Upper lobe of left lung (tissue), 6 donors: ENCODE measurements around the gene BPIFB4. TPM values are rescaled to one million over a fixed set of nuclear protein-coding genes. Genes with fewer than 3 reads are reported as not detected.
"Not testable (repeated sequence)": the region's sequence is repeated elsewhere in the genome, so short reads cannot be mapped to it uniquely, and the experiment has no call there.

Experiments
- ATAC-seq, 2 donors: fragments of 200-7000 bp; cut with Tn5 transposase; one replicate each; pipeline ENCODE4 v1.9.1; 2022; ENCODE audit warnings: mild to moderate bottlenecking in 2 of 2, moderate library complexity in 2 of 2; ENCODE audit not compliant: low FRiP score in 2 of 2
- DNase-seq, 2 donors: peaks; one replicate each; pipeline ENCODE4 v3.0.0-alpha.2; 2019 to 2020
- H3K27ac ChIP-seq, 4 donors: fragments of 200-600 bp; sonication (generic); one replicate each; pipeline ENCODE4 v1.5.1; 2016 to 2019
- H3K27me3 ChIP-seq, 4 donors: fragments of 200-600 bp; sonication (generic); one replicate each; pipeline ENCODE4 v1.5.1; 2017 to 2019
- H3K36me3 ChIP-seq, 4 donors: fragments of 200-600 bp; sonication (generic); one replicate each; pipeline ENCODE4 v1.5.1; 2016 to 2019
- H3K4me1 ChIP-seq, 4 donors: fragments of 200-600 bp; sonication (generic); one replicate each; pipeline ENCODE4 v1.5.1; 2018 to 2019
- H3K4me3 ChIP-seq, 4 donors: fragments of 200-600 bp; sonication (generic); one replicate each; pipeline ENCODE4 v1.5.1; 2017 to 2019; ENCODE audit warnings: mild to moderate bottlenecking in 2 of 4, moderate library complexity in 1 of 4
- H3K9me3 ChIP-seq, 4 donors: fragments of 200-600 bp; sonication (generic); one replicate each; pipeline ENCODE4 v1.5.1; 2018 to 2019
- EP300 ChIP-seq, 4 donors: sonication (generic); formaldehyde crosslinking; IDR thresholded peaks; one replicate each; pipeline ENCODE4 v1.5.1; 2017; ENCODE audit warnings: antibody characterized with exemption in 4 of 4, control low read depth in 2 of 4
- POLR2A ChIP-seq, 4 donors: fragments of 450-650 bp; IDR thresholded peaks; one replicate each; pipeline ENCODE4 v1.5.1; 2016 to 2017; ENCODE audit warnings: antibody characterized with exemption in 4 of 4, mild to moderate bottlenecking in 2 of 4
- POLR2AphosphoS5 ChIP-seq, 2 donors: sonication (generic); formaldehyde crosslinking; IDR thresholded peaks; one replicate each; pipeline ENCODE4 v1.5.1; 2017; ENCODE audit warnings: antibody characterized with exemption in 2 of 2
- WGBS, 2 donors: methylation state at CpG; one replicate each; pipeline ENCODE4 v1.1.5; 2017 to 2018; 5-methylcytosine and 5-hydroxymethylcytosine counted together
- total RNA-seq, 6 donors: library from RNA; depleted of rRNA in 4 of 6; stranded (reverse); fragments of >200 nt in 4 of 6; gene quantifications; one replicate each; pipeline versions ENCODE4 v1.1.0 to v1.2.1, GENCODE V29; 2016 to 2021
- TF ChIP-seq, protein P1 (sequence below), 6 experiments: fragments of 450-650 bp in 4 of 6; fragments of 200-600 bp in 2 of 6; sonication (generic) in 2 of 6; IDR thresholded peaks; one replicate each; pipeline ENCODE4 v1.5.1; 2016 to 2019; ENCODE audit warnings: antibody characterized with exemption in 6 of 6
- donor health status: DM: no; HTN: no; CAD: no; lungs with moderate emphysema.
- donor health status: DM: no; HTN: yes; CAD: no; lungs with severe emphysema.

BPIFB4 gene
- total RNA-seq, 6 donors from 2014 or later, result not detected

GRCh38 chr20:33119725-33120720 lies 40.6 kb downstream of the BPIFB4 start:
- Histone ChIP-seq H3K27ac (no peak overlapping the region), H3K9me3 (no peaks in the 10 kb centered on the region), H3K36me3 (no peaks in the 10 kb centered on the region), H3K4me3 (no peak overlapping the region), H3K27me3 (no peaks in the 10 kb centered on the region), H3K4me1 (no peaks in the 10 kb centered on the region)
- 82 to 91% methylated on average over 3 of the region's 3 CpGs for WGBS, 2 donors
- ATAC-seq (no peak), DNase-seq (no peak)
- TF ChIP-seq, protein P1, sequence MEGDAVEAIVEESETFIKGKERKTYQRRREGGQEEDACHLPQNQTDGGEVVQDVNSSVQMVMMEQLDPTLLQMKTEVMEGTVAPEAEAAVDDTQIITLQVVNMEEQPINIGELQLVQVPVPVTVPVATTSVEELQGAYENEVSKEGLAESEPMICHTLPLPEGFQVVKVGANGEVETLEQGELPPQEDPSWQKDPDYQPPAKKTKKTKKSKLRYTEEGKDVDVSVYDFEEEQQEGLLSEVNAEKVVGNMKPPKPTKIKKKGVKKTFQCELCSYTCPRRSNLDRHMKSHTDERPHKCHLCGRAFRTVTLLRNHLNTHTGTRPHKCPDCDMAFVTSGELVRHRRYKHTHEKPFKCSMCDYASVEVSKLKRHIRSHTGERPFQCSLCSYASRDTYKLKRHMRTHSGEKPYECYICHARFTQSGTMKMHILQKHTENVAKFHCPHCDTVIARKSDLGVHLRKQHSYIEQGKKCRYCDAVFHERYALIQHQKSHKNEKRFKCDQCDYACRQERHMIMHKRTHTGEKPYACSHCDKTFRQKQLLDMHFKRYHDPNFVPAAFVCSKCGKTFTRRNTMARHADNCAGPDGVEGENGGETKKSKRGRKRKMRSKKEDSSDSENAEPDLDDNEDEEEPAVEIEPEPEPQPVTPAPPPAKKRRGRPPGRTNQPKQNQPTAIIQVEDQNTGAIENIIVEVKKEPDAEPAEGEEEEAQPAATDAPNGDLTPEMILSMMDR (IDR thresholded peaks at IDR 0.05), result no peak
- TF ChIP-seq POLR2AphosphoS5 (IDR thresholded peaks at IDR 0.05) (no peak), POLR2A (IDR thresholded peaks at IDR 0.05) (no peak), EP300 (IDR thresholded peaks at IDR 0.05) (no peak)

GRCh38 chr20:33120934-33121333 lies 41.5 kb downstream of the BPIFB4 start:
- ATAC-seq, result no peak

GRCh38 chr20:33122297-33122696 lies 42.9 kb downstream of the BPIFB4 start:
- WGBS, 2 donors, result 63 to 64% methylated on average over 1 of the region's 1 CpG
- not testable (repeated sequence) for H3K36me3 ChIP-seq, H3K4me1 ChIP-seq, H3K9me3 ChIP-seq, H3K27ac ChIP-seq, H3K4me3 ChIP-seq, DNase-seq, ATAC-seq, H3K27me3 ChIP-seq

More at GRCh38 chr20:33120934-33121333, 41.5 kb downstream of the BPIFB4 start:
- Histone ChIP-seq H3K36me3 (no peaks in the 10 kb centered on the region), H3K4me1 (no peaks in the 10 kb centered on the region), H3K27me3 (no peaks in the 10 kb centered on the region), H3K4me3 (no peak overlapping the region), H3K27ac (no peak overlapping the region), H3K9me3 (no peaks in the 10 kb centered on the region)
- TF ChIP-seq POLR2A (IDR thresholded peaks at IDR 0.05), result no peak
- TF ChIP-seq EP300 (IDR thresholded peaks at IDR 0.05), result no peak
- TF ChIP-seq, protein P1 (IDR thresholded peaks at IDR 0.05), result no peak
- TF ChIP-seq POLR2AphosphoS5 (IDR thresholded peaks at IDR 0.05), result no peak
- 91 to 92% methylated on average over 3 of the region's 3 CpGs for WGBS, 2 donors
- no peak for DNase-seq

DNA sequence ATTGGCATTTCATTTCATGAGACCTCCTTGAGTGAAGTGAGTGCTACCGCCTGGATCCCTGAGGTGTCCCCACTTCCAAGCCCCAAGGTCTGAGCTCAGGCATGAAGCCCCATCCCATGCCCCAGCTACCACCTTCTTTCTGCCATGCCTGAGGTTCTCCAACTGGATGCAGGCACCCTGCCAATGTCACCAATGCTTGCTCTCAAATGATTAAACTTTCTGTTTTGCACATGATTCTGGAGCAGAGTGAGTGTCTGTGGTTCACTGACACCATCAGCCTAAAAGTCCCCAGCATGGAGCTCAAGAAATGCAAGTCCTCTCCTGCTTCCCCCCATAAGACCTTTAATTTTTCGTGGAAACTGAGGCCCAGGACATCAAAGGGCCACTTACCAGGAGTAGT lies 44.8 kb downstream of the BPIFB4 start:
- Histone ChIP-seq H3K36me3 (no peaks in the 10 kb centered on the region), H3K27me3 (peaks cover 0 to 5% (median 0%) of the 10 kb centered on the region in 4 donors), H3K9me3 (no peaks in the 10 kb centered on the region), H3K4me1 (peaks cover 0 to 10% (median 2%) of the 10 kb centered on the region in 4 donors), H3K27ac (no peak overlapping the region), H3K4me3 (no peak overlapping the region)
- no peak for ATAC-seq
- WGBS, 2 donors, result 50 to 61% methylated on average over 2 of the region's 2 CpGs
- DNase-seq, result no peak
- TF ChIP-seq POLR2A (IDR thresholded peaks at IDR 0.05) (no peak), POLR2AphosphoS5 (IDR thresholded peaks at IDR 0.05) (no peak), EP300 (IDR thresholded peaks at IDR 0.05) (no peak)
- TF ChIP-seq, protein P1 (IDR thresholded peaks at IDR 0.05), result no peak

GRCh38 chr20:33124994-33125393 lies 45.6 kb downstream of the BPIFB4 start:
- peaks cover 0 to 5% (median 0%) of the 10 kb centered on the region in 4 donors for H3K27me3 ChIP-seq
- H3K36me3 ChIP-seq, result no peaks in the 10 kb centered on the region
- ATAC-seq (no peak), DNase-seq (no peak)
- H3K4me1 ChIP-seq, result peaks cover 0 to 10% (median 2%) of the 10 kb centered on the region in 4 donors
- 71 to 91% methylated on average over 5 to 6 of the region's 6 CpGs for WGBS, 2 donors
- H3K9me3 ChIP-seq, result no peaks in the 10 kb centered on the region
- TF ChIP-seq EP300 (IDR thresholded peaks at IDR 0.05) (no peak), POLR2AphosphoS5 (IDR thresholded peaks at IDR 0.05) (no peak), POLR2A (IDR thresholded peaks at IDR 0.05) (no peak)
- TF ChIP-seq, protein P1 (IDR thresholded peaks at IDR 0.05), result no peak
- no peak overlapping the region for H3K4me3 ChIP-seq
- H3K27ac ChIP-seq, result no peak overlapping the region
